ENCODE results near the gene CYB5D1.

- no peak for TF ChIP-seq POLR2A (IDR thresholded peaks at IDR 0.05; ENCODE audit: extremely low read depth, insufficient read length)
- no peak for TF ChIP-seq CTCF (IDR thresholded peaks at IDR 0.05; ENCODE audit: low read depth, low read length)
- TF ChIP-seq MYC (IDR thresholded peaks at IDR 0.05; ENCODE audit: low read depth, low read length), result no peak
Measured at GRCh38 chr17:7811251-7811650, 46.6 kb upstream of the CYB5D1 start.

Measured in NB4 (cell line).